ENCODE data around the gene SMO. TPM values are rescaled to one million over a fixed set of nuclear protein-coding genes. Genes with fewer than 3 reads are reported as not detected.

The SMO gene
- total and polyA plus RNA-seq, 2 experiments from 2014 or later, result 25.5 to 46.2 TPM

DNA sequence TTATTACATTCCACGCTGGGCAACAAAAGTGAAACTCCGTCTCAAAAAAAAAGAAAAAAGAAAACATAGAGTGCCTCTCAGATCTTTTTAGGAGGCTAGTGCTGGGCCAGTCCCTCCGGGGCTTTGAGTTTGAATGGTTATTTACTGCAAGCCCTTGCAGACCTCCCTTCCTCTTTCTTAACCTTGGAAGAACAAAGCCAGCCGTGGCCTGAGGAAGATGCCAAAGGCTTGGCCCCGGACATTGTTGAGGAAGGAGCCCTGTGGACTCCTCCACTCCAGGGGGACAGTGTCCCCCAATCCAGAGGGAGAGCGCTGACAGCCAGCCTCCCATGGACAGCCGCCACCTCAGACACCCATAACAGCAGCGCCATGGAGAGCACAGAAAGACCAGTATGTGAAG, 38.9 kb upstream of the SMO start:
- Histone ChIP-seq H3K27me3 (peaks cover 13% of the 10 kb centered on the region), H2AFZ (no peak overlapping the region), H3K4me1 (ENCODE audit: insufficient read depth) (peaks cover 5% of the 10 kb centered on the region), H3K36me3 (replicated peaks; ENCODE audit: insufficient read depth, low read depth) (no peaks in the 10 kb centered on the region), H3K79me2 (no peaks in the 10 kb centered on the region), H3K9me3 (ENCODE audit: low read depth) (no peaks in the 10 kb centered on the region), H3K9me2 (replicated peaks; ENCODE audit: insufficient read depth) (no peaks in the 10 kb centered on the region), H3K27ac (no peak overlapping the region), H3K4me3 (no peak overlapping the region), H4K20me1 (ENCODE audit: insufficient read depth, poor library complexity, severe bottlenecking) (no peaks in the 10 kb centered on the region), H3K4me2 (no peak overlapping the region)
- TF ChIP-seq, protein P1, sequence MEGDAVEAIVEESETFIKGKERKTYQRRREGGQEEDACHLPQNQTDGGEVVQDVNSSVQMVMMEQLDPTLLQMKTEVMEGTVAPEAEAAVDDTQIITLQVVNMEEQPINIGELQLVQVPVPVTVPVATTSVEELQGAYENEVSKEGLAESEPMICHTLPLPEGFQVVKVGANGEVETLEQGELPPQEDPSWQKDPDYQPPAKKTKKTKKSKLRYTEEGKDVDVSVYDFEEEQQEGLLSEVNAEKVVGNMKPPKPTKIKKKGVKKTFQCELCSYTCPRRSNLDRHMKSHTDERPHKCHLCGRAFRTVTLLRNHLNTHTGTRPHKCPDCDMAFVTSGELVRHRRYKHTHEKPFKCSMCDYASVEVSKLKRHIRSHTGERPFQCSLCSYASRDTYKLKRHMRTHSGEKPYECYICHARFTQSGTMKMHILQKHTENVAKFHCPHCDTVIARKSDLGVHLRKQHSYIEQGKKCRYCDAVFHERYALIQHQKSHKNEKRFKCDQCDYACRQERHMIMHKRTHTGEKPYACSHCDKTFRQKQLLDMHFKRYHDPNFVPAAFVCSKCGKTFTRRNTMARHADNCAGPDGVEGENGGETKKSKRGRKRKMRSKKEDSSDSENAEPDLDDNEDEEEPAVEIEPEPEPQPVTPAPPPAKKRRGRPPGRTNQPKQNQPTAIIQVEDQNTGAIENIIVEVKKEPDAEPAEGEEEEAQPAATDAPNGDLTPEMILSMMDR (IDR thresholded peaks at IDR 0.05; ENCODE audit: poor library complexity), result no peak
- TF ChIP-seq EZH2 (IDR thresholded peaks at IDR 0.05; ENCODE audit: borderline replicate concordance) (no peak), EZH2phosphoT487 (IDR thresholded peaks at IDR 0.05; ENCODE audit: low read depth, severe bottlenecking, unreplicated experiment) (no peak)
- no peak for DNase-seq (ENCODE audit: low spot score)
- 84% methylated on average over 8 of the region's 8 CpGs for WGBS (ENCODE audit: low lambda C conversion rate, missing lambda C conversion rate)

DNA sequence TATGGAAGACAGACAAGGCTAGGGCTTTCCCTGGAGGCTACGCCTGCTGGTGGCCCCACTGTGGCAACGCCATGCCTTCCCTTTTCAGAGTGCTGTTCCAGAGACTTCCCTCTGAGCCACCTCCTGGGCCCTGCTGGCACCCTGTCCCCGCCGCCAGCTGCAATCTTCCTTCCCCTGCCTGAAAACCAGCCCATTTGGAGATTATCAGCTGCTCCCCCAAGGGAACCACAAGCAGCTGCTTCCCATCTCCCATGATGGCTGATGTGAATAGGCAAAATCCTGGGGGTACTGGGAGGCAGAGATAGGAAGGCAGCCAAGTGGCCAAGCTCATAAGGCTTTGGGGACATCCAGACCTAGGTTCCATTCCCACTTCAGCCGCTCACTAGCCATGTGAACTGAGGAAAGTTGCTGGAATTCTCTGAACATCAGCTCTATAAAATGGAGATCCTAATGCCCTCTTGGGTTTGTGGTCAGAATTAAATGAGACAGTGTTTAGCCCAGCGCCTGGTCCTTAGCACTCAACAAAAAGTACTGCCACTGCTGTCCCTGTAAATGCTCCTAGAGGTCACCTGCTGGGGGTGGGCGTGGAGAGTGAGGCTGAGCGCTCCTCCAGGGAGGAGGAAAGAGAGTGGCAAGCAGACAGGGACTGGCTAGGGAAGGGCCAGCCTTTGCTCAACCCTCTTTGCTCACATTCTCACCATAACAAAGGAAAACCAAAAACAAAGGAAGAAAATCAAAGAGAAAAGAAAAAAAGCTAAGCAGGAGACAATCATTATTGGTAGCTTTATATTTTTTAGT, 38.0 kb upstream of the SMO start:
- peaks cover 5% of the 10 kb centered on the region for H3K4me1 ChIP-seq (ENCODE audit: insufficient read depth)
- no peaks in the 10 kb centered on the region for H3K9me3 ChIP-seq (ENCODE audit: low read depth)
- no peak for DNase-seq (ENCODE audit: low spot score)
- no peak overlapping the region for H3K4me3 ChIP-seq
- no peak overlapping the region for H3K4me2 ChIP-seq
- no peak overlapping the region for H3K27ac ChIP-seq
- TF ChIP-seq EZH2phosphoT487 (IDR thresholded peaks at IDR 0.05; ENCODE audit: low read depth, severe bottlenecking, unreplicated experiment) (no peak), EZH2 (IDR thresholded peaks at IDR 0.05; ENCODE audit: borderline replicate concordance) (no peak)
- TF ChIP-seq, protein P1 (IDR thresholded peaks at IDR 0.05; ENCODE audit: poor library complexity), result no peak
- 81% methylated on average over 8 of the region's 8 CpGs for WGBS (ENCODE audit: low lambda C conversion rate, missing lambda C conversion rate)
- H3K79me2 ChIP-seq, result no peaks in the 10 kb centered on the region
- no peak overlapping the region for H2AFZ ChIP-seq
- H3K27me3 ChIP-seq, result peaks cover 13% of the 10 kb centered on the region
- H4K20me1 ChIP-seq (ENCODE audit: insufficient read depth, poor library complexity, severe bottlenecking), result no peaks in the 10 kb centered on the region
- no peaks in the 10 kb centered on the region for H3K36me3 ChIP-seq (replicated peaks; ENCODE audit: insufficient read depth, low read depth)
- no peaks in the 10 kb centered on the region for H3K9me2 ChIP-seq (replicated peaks; ENCODE audit: insufficient read depth)

DNA sequence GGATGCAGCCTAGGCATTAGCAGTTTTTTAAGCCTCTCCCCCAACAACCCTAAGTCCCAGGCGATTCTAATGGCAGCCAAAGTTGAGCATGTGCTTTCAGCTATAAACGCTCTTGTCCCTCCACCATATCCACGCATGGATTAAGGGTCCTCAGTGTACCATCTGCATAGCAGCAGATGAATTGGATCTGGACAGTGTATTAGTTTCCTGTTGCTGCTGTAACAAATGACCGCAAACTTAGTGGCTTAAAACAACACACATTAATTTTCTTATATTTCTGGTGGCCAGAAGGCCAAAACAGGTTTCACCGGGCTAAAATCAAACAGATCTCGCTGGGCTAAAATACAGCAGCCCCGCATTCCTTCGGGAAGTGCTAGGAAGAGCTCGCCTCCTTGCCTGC, 30.8 kb upstream of the SMO start:
- 93% methylated on average over 9 of the region's 9 CpGs for WGBS (ENCODE audit: low lambda C conversion rate, missing lambda C conversion rate)
- Histone ChIP-seq H3K4me2 (no peak overlapping the region), H4K20me1 (ENCODE audit: insufficient read depth, poor library complexity, severe bottlenecking) (no peaks in the 10 kb centered on the region), H3K79me2 (no peaks in the 10 kb centered on the region), H2AFZ (no peak overlapping the region), H3K36me3 (replicated peaks; ENCODE audit: insufficient read depth, low read depth) (no peaks in the 10 kb centered on the region), H3K4me3 (no peak overlapping the region), H3K27me3 (no peaks in the 10 kb centered on the region), H3K27ac (no peak overlapping the region), H3K9me3 (ENCODE audit: low read depth) (no peaks in the 10 kb centered on the region), H3K9me2 (replicated peaks; ENCODE audit: insufficient read depth) (no peaks in the 10 kb centered on the region), H3K4me1 (ENCODE audit: insufficient read depth) (no peaks in the 10 kb centered on the region)
- TF ChIP-seq EZH2 (IDR thresholded peaks at IDR 0.05; ENCODE audit: borderline replicate concordance) (no peak), EZH2phosphoT487 (IDR thresholded peaks at IDR 0.05; ENCODE audit: low read depth, severe bottlenecking, unreplicated experiment) (no peak)
- TF ChIP-seq, protein P1 (IDR thresholded peaks at IDR 0.05; ENCODE audit: poor library complexity), result no peak
- DNase-seq (ENCODE audit: low spot score), result no peak

Measured in hepatocyte (in vitro differentiated cells).